Glutamatergic neuron (in vitro differentiated cells): ENCODE measurements around the gene CCT7. TPM values are rescaled to one million over a fixed set of nuclear protein-coding genes. Genes with fewer than 3 reads are reported as not detected.

Experiments used
- DNase-seq: peaks from one replicate; pipeline ENCODE4 v3.0.0; 2022
- H3K27ac Mint-ChIP-seq: one replicate; pipeline ENCODE4 v1.8.0; 2020; ENCODE audit warnings: mild to moderate bottlenecking, mixed read lengths, inconsistent platforms; ENCODE audit not compliant: unreplicated experiment
- H3K27me3 Mint-ChIP-seq: one replicate; pipeline ENCODE4 v1.8.0; 2020; ENCODE audit warnings: mild to moderate bottlenecking, moderate library complexity, mixed read lengths, inconsistent platforms; ENCODE audit not compliant: unreplicated experiment
- H3K36me3 Mint-ChIP-seq: one replicate; pipeline ENCODE4 v1.8.0; 2020; ENCODE audit warnings: mild to moderate bottlenecking, mixed read lengths, inconsistent platforms; ENCODE audit not compliant: unreplicated experiment
- H3K4me1 Mint-ChIP-seq: one replicate; pipeline ENCODE4 v1.8.0; 2020; ENCODE audit warnings: mild to moderate bottlenecking, low read depth, mixed read lengths, inconsistent platforms; ENCODE audit not compliant: unreplicated experiment
- H3K4me3 Mint-ChIP-seq: one replicate; pipeline ENCODE4 v1.8.0; 2020; ENCODE audit warnings: mild to moderate bottlenecking, mixed read lengths, inconsistent platforms; ENCODE audit not compliant: unreplicated experiment
- H3K9me3 Mint-ChIP-seq: one replicate; pipeline ENCODE4 v1.8.0; 2020; ENCODE audit warnings: mild to moderate bottlenecking, moderate library complexity, mixed read lengths, inconsistent platforms; ENCODE audit not compliant: unreplicated experiment
- total RNA-seq: library from RNA; stranded (reverse); fragmentation: NEBNext Ultra II Directional; extraction: Animal tissue kit (Norgen Biotek cat#: 25700); gene quantifications from one replicate; pipeline ENCODE4 v1.2.1, GENCODE V29; 2021; ENCODE audit not compliant: unreplicated experiment
- TF ChIP-seq, protein P1 (sequence below): fragments of 200-600 bp; sonication (generic); IDR thresholded peaks from one replicate; pipeline ENCODE4 v1.5.0; 2021; ENCODE audit not compliant: partially characterized antibody, unreplicated experiment

The CCT7 gene
- total RNA-seq, 1 donor from 2014 or later = 269 TPM

DNA sequence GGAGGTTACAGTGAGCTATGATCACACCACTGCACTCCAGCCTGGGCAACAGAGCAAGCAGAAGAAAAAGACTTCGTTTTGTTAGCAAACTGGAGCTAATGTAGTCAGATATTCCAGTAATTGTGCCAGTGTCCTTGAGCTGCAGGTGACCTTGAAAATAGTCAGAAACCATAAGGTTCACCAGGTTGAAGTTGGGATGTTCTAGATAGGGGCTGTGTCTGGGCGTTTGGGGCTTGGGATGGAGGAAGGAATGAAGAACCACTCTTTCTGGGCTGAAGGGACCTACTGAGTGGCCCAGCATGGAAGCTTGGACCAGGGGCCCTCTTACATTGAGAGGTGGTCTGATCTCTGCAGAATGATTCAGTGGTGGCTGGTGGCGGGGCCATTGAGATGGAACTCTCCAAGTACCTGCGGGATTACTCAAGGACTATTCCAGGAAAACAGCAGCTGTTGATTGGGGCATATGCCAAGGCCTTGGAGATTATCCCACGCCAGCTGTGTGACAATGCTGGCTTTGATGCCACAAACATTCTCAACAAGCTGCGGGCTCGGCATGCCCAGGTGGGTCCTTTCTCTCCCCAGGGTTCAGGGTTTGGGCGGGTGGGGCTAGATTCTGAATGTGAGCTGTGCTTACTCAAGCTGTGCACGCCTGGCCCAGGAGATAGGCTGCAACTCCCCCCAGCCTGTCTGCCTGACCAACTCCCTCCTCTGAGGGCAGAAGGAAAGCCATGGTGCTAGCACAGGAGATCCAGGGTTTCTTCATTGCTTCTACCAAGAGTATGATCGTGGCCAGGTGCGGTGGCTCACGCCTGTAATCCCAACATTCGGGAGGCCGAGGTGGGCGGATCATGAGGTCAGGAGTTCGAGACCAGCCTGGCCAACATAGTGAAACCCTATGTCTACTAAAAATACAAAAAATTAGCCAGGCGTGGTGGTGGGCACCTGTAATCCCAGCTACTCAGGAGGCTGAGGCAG, 17.1 kb downstream of the CCT7 start:
- TF ChIP-seq, protein P1, sequence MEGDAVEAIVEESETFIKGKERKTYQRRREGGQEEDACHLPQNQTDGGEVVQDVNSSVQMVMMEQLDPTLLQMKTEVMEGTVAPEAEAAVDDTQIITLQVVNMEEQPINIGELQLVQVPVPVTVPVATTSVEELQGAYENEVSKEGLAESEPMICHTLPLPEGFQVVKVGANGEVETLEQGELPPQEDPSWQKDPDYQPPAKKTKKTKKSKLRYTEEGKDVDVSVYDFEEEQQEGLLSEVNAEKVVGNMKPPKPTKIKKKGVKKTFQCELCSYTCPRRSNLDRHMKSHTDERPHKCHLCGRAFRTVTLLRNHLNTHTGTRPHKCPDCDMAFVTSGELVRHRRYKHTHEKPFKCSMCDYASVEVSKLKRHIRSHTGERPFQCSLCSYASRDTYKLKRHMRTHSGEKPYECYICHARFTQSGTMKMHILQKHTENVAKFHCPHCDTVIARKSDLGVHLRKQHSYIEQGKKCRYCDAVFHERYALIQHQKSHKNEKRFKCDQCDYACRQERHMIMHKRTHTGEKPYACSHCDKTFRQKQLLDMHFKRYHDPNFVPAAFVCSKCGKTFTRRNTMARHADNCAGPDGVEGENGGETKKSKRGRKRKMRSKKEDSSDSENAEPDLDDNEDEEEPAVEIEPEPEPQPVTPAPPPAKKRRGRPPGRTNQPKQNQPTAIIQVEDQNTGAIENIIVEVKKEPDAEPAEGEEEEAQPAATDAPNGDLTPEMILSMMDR = no peak
- Mint-ChIP-seq H3K36me3 (no peaks in the 10 kb centered on the region), H3K4me3 (no peak overlapping the region)

DNA sequence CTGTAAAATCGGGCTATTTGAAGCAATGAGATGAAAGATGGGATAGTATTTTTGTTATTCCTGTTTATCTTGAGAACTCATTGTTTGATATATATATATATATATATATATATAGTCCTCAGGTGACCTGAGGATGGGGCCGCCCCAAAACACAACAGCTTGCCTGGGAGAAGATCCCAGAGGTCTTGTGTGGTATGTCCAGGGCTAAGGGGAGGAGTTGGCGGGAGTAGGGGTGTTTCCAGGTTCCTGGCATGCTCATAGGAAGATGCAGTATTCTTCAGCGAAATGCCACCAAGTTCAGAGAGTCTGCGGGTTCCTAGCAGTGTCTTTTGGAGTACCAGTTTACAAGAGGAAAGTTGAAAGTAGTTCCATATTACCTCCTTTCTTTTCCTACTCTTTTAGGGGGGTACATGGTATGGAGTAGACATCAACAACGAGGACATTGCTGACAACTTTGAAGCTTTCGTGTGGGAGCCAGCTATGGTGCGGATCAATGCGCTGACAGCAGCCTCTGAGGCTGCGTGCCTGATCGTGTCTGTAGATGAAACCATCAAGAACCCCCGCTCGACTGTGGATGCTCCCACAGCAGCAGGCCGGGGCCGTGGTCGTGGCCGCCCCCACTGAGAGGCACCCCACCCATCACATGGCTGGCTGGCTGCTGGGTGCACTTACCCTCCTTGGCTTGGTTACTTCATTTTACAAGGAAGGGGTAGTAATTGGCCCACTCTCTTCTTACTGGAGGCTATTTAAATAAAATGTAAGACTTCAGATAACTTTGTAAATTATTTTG, 18.3 kb downstream of the CCT7 start:
- Mint-ChIP-seq H3K36me3 (no peaks in the 10 kb centered on the region), H3K4me1 (peaks cover 3% of the 10 kb centered on the region), H3K9me3 (peaks cover 3% of the 10 kb centered on the region), H3K4me3 (no peak overlapping the region), H3K27me3 (no peaks in the 10 kb centered on the region), H3K27ac (no peak overlapping the region)
- TF ChIP-seq, protein P1 = no peak
- no peak for DNase-seq

More for the DNA sequence above, 17.1 kb downstream of the CCT7 start:
- Mint-ChIP-seq H3K9me3 (peaks cover 3% of the 10 kb centered on the region), H3K4me1 (peaks cover 3% of the 10 kb centered on the region), H3K27me3 (no peaks in the 10 kb centered on the region), H3K27ac (no peak overlapping the region)
- no peak for DNase-seq

DNA sequence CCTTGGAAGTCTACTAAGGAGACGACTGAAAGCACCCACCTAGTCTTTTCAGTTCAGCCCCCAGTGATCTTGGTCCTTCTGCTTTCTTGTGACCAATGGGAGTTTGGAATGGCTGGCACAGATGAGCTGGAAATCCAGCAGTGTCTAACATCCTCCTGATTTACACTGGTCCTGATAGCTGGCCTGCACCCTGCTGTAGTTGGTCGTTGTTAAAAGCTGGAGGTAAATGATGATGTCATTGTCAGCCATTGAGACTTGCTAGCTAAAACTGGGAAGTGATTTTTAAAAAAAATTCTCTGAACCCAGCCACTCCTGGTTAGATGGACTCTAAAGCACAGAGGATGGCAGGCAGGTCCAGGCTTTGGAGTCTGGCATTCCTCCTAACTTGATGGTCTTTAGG, 19.3 kb downstream of the CCT7 start:
- DNase-seq = no peak
- Mint-ChIP-seq H3K4me1 (peaks cover 3% of the 10 kb centered on the region), H3K4me3 (no peak overlapping the region), H3K27ac (no peak overlapping the region), H3K9me3 (peaks cover 3% of the 10 kb centered on the region), H3K27me3 (no peaks in the 10 kb centered on the region), H3K36me3 (no peaks in the 10 kb centered on the region)
- TF ChIP-seq, protein P1 = no peak

DNA sequence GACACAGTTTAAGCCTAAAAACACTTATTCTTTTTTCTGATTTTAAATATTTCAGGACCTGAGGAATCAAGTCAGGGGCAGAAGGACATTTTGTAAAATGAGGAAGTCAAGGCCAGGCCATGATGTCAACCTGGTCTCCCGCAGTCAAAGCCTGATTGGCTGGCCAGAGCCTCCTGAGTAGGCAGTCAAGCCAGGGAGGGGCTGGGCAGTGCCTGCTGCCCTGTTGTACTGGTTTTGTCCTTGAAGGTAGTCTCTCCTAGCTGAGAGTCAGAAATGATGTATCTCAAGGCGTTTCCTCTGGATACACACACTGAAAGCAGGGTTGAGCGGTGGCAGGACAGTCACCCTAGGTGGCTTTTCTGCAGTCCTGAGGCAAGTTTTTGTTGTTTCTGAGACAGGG, 19.8 kb downstream of the CCT7 start:
- Mint-ChIP-seq H3K27me3 (no peaks in the 10 kb centered on the region), H3K4me1 (peaks cover 3% of the 10 kb centered on the region), H3K9me3 (peaks cover 3% of the 10 kb centered on the region), H3K4me3 (no peak overlapping the region), H3K27ac (no peak overlapping the region), H3K36me3 (no peaks in the 10 kb centered on the region)
- no peak for DNase-seq
- TF ChIP-seq, protein P1 = no peak
